WTC11 (cell line): Measurements from ENCODE around the gene CFDP1.

Experiments used
- ELF4 ChIP-seq: sonication (generic); formaldehyde crosslinking; IDR thresholded peaks from 2 replicates; pipeline ENCODE4 v1.8.1; 2022; ENCODE audit warnings: low read depth, mild to moderate bottlenecking, moderate library complexity, missing genetic modification reagents
- ESRRA ChIP-seq: sonication (generic); formaldehyde crosslinking; IDR thresholded peaks from 2 replicates; pipeline ENCODE4 v1.8.1; 2022; ENCODE audit warnings: mild to moderate bottlenecking, missing genetic modification reagents, borderline replicate concordance
- FOXK1 ChIP-seq: sonication (generic); formaldehyde crosslinking; IDR thresholded peaks from 2 replicates; pipeline ENCODE4 v1.8.0; 2022; ENCODE audit warnings: mild to moderate bottlenecking, moderate library complexity, missing genetic modification reagents
- NFATC4 ChIP-seq: fragments of 250-450 bp; sonication (Bioruptor Pico); IDR thresholded peaks from 2 replicates; pipeline ENCODE4 v1.9.0; 2021; ENCODE audit warnings: mild to moderate bottlenecking
- RELA ChIP-seq: sonication (generic); formaldehyde crosslinking; IDR thresholded peaks from 2 replicates; pipeline ENCODE4 v1.8.1; 2022; ENCODE audit warnings: missing genetic modification reagents, mild to moderate bottlenecking, borderline replicate concordance
- TF ChIP-seq, protein P1 (sequence below): fragments of 200-600 bp; IDR thresholded peaks from 2 replicates; pipeline ENCODE4 v1.8.0; 2022; ENCODE audit warnings: antibody characterized with exemption
- TF ChIP-seq, protein P2 (sequence below): sonication (generic); formaldehyde crosslinking; IDR thresholded peaks from 2 replicates; pipeline ENCODE4 v1.8.1; 2023; ENCODE audit warnings: mild to moderate bottlenecking, missing genetic modification reagents
- TF ChIP-seq, protein P3 (sequence below): sonication (generic); formaldehyde crosslinking; IDR thresholded peaks from 2 replicates; pipeline ENCODE4 v1.8.0; 2023; ENCODE audit warnings: missing genetic modification reagents
- TF ChIP-seq, protein P4 (sequence below): fragments of 250-450 bp; sonication (Bioruptor Pico); IDR thresholded peaks from 2 replicates; pipeline ENCODE4 v2.1.2; 2022; ENCODE audit warnings: mild to moderate bottlenecking, moderate library complexity
- TF ChIP-seq, protein P5 (sequence below): sonication (generic); formaldehyde crosslinking; IDR thresholded peaks from 2 replicates; pipeline ENCODE4 v1.8.1; 2023; ENCODE audit warnings: mild to moderate bottlenecking, moderate library complexity, missing genetic modification reagents

DNA sequence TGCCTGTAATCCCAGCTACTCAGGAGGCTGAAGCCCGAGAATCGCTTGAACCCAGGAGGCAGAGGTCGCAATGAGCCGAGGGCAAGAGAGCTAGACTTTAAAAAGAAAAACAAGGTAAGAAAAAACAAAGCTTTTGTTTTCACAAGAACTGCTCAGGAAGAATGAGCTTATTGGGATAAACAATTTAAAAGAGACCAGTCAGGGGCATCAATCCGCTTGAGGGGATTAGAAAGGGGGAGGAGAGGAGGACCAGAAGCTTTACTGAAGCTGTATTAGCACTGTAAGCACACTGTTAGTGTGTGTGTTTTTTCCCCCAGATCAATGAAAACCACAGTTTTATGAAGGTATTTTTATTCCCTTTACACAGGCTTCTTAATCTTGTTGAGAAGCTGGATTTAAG lies 22.4 kb upstream of the CFDP1 start:
- TF ChIP-seq ELF4 (no peak), RELA (CRISPR knock-in tag) (no peak), NFATC4 (CRISPR knock-in tag) (no peak), ESRRA (no peak), FOXK1 (CRISPR knock-in tag) (no peak)
- TF ChIP-seq, protein P1, sequence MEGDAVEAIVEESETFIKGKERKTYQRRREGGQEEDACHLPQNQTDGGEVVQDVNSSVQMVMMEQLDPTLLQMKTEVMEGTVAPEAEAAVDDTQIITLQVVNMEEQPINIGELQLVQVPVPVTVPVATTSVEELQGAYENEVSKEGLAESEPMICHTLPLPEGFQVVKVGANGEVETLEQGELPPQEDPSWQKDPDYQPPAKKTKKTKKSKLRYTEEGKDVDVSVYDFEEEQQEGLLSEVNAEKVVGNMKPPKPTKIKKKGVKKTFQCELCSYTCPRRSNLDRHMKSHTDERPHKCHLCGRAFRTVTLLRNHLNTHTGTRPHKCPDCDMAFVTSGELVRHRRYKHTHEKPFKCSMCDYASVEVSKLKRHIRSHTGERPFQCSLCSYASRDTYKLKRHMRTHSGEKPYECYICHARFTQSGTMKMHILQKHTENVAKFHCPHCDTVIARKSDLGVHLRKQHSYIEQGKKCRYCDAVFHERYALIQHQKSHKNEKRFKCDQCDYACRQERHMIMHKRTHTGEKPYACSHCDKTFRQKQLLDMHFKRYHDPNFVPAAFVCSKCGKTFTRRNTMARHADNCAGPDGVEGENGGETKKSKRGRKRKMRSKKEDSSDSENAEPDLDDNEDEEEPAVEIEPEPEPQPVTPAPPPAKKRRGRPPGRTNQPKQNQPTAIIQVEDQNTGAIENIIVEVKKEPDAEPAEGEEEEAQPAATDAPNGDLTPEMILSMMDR, result no peak
- TF ChIP-seq, protein P2, sequence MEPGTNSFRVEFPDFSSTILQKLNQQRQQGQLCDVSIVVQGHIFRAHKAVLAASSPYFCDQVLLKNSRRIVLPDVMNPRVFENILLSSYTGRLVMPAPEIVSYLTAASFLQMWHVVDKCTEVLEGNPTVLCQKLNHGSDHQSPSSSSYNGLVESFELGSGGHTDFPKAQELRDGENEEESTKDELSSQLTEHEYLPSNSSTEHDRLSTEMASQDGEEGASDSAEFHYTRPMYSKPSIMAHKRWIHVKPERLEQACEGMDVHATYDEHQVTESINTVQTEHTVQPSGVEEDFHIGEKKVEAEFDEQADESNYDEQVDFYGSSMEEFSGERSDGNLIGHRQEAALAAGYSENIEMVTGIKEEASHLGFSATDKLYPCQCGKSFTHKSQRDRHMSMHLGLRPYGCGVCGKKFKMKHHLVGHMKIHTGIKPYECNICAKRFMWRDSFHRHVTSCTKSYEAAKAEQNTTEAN (CRISPR knock-in tag), result no peak
- TF ChIP-seq, protein P3, sequence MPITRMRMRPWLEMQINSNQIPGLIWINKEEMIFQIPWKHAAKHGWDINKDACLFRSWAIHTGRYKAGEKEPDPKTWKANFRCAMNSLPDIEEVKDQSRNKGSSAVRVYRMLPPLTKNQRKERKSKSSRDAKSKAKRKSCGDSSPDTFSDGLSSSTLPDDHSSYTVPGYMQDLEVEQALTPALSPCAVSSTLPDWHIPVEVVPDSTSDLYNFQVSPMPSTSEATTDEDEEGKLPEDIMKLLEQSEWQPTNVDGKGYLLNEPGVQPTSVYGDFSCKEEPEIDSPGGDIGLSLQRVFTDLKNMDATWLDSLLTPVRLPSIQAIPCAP, result no peak
- TF ChIP-seq, protein P4, sequence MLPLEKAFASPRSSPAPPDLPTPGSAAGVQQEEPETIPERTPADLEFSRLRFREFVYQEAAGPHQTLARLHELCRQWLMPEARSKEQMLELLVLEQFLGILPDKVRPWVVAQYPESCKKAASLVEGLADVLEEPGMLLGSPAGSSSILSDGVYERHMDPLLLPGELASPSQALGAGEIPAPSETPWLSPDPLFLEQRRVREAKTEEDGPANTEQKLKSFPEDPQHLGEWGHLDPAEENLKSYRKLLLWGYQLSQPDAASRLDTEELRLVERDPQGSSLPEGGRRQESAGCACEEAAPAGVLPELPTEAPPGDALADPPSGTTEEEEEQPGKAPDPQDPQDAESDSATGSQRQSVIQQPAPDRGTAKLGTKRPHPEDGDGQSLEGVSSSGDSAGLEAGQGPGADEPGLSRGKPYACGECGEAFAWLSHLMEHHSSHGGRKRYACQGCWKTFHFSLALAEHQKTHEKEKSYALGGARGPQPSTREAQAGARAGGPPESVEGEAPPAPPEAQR (CRISPR knock-in tag), result no peak
- TF ChIP-seq, protein P5, sequence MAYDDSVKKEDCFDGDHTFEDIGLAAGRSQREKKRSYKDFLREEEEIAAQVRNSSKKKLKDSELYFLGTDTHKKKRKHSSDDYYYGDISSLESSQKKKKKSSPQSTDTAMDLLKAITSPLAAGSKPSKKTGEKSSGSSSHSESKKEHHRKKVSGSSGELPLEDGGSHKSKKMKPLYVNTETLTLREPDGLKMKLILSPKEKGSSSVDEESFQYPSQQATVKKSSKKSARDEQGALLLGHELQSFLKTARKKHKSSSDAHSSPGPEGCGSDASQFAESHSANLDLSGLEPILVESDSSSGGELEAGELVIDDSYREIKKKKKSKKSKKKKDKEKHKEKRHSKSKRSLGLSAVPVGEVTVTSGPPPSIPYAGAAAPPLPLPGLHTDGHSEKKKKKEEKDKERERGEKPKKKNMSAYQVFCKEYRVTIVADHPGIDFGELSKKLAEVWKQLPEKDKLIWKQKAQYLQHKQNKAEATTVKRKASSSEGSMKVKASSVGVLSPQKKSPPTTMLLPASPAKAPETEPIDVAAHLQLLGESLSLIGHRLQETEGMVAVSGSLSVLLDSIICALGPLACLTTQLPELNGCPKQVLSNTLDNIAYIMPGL (CRISPR knock-in tag), result no peak
